Measurements from ENCODE around the gene DPM3. TPM values are rescaled to one million over a fixed set of nuclear protein-coding genes. Genes with fewer than 3 reads are reported as not detected.

The DPM3 gene
- total and polyA plus RNA-seq, 2 of the 13 experiments (the other 11 are each of a cell fraction or from before 2014, with no cell fraction given), result 23.2 to 53.4 TPM

GRCh38 chr1:155169541-155169940, 29.2 kb upstream of the DPM3 start (continued):
- no peak for TF ChIP-seq ZBTB14 (CRISPR knock-in tag; IDR thresholded peaks at IDR 0.05)

GRCh38 chr1:155168456-155169210, 28.3 kb upstream of the DPM3 start:
- peaks cover 0 to 12% of the 10 kb centered on the region in 2 experiments; a peak in 2 of 5 replicates for H3K36me3 ChIP-seq (replicated peaks in 1 of 2; ENCODE audit: control insufficient read depth in 1 of 2, insufficient read depth in 2 of 2, low read length in 2 of 2)
- peaks cover 10% of the 10 kb centered on the region for H3K79me2 ChIP-seq (ENCODE audit: insufficient read depth, low read length)
- no peak for DNase-seq (ENCODE audit: low spot score)
- H4K20me1 ChIP-seq (ENCODE audit: insufficient read depth, low read length), result no peaks in the 10 kb centered on the region
- no peak overlapping the region for H2AFZ ChIP-seq (ENCODE audit: low read length)
- ChIA-PET POLR2A (interaction anchor here (0.6 to 5.9 kb wide), 4 partner anchors 37 to 80 kb away, joined by 3 to 56 read pairs (median 16); partner anchors contain the start of gene EFNA1), CTCF (ENCODE audit: low intra/inter-chr PET ratio, low total read pairs) (interaction anchor here (0.7 to 5.3 kb wide), 9 partner anchors 33 to 106 kb away, joined by 3 to 165 read pairs (median 6); partner anchors contain the start of genes EFNA1 and SLC50A1)
- WGBS (ENCODE audit: low lambda C conversion rate), result 95% methylated on average over 10 of the region's 10 CpGs
- no peak overlapping the region for H3K4me2 ChIP-seq (ENCODE audit: low read depth, low read length)
- 0 out of 2 replicates have a peak, but pooled peaks have one; percentile 6 for TF ChIP-seq ZNF572 (CRISPR knock-in tag; IDR thresholded peaks at IDR 0.05)
- TF ChIP-seq HMGXB4 (CRISPR knock-in tag; IDR thresholded peaks at IDR 0.05; ENCODE audit: borderline replicate concordance in 1 of 2, low read depth in 1 of 2), result no peak
- no peak for TF ChIP-seq ATF4 (CRISPR knock-in tag; IDR thresholded peaks at IDR 0.05)
- no peak for TF ChIP-seq NAIF1 (CRISPR knock-in tag; IDR thresholded peaks at IDR 0.05; ENCODE audit: borderline replicate concordance)
- no peak for FAIRE-seq
- no peak overlapping the region for H3K9ac ChIP-seq (ENCODE audit: insufficient read depth, low read depth, low read length)
- no peaks in the 10 kb centered on the region for H3K9me3 ChIP-seq (ENCODE audit: low read length)
- peaks cover 40% of the 10 kb centered on the region for H3K4me1 ChIP-seq (ENCODE audit: insufficient read depth, low read length)
- no peak overlapping the region for H3K4me3 ChIP-seq (replicated peaks in 1 of 3; ENCODE audit: insufficient read depth in 1 of 3, low read depth in 2 of 3, low read length in 3 of 3)
- intact Hi-C loops (cut with micrococcal nuclease; ENCODE audit: unreplicated experiment), result no loop called here
- BruUV-seq (replicated peaks), result no TSS peak
- in situ Hi-C loops (cut with HindIII; ENCODE audit: extremely low pct_ligation_motif_present, low pct_unique_long_range_greater_than_20kb), result loop anchor here (5.0 kb wide), 1 partner anchor 76 kb away; no protein-coding TSS in a partner anchor
- H3K27me3 ChIP-seq (ENCODE audit: control insufficient read depth in 1 of 2, insufficient read depth in 2 of 2, low read length in 2 of 2), result 0 out of 5 replicates have a peak, but pooled peaks cover 0 to 8% of the 10 kb centered on the region in 2 experiments
- H3K27ac ChIP-seq (ENCODE audit: extremely low read length, insufficient read depth, low read length), result no peak overlapping the region
- no peak for ATAC-seq
